IPS DF 4.7 (cell line): ENCODE measurements around the gene TINAG.

Experiments
- DNase-seq: peaks from one replicate; pipeline ENCODE4 v3.0.0-alpha.2; 2013; ENCODE audit warnings: low spot score; ENCODE audit errors: extremely low read depth

Gene TINAG

GRCh38 chr6:54308289-54308985 is at the start of gene TINAG:
TSS of gene TINAG (plus strand) at chr6:54308441. CDS start at chr6:54308551, 110 bp downstream.
- no peak for DNase-seq

GRCh38 chr6:54260025-54260424 is 48.2 kb upstream of the TINAG start:
- DNase-seq: no peak

- DNase-seq: no peak
Measured at GRCh38 chr6:54262499-54262898, 45.7 kb upstream of the TINAG start.

- no peak for DNase-seq
Measured at GRCh38 chr6:54262971-54263370, 45.3 kb upstream of the TINAG start.

GRCh38 chr6:54264581-54265272 is 43.5 kb upstream of the TINAG start:
- no peak for DNase-seq

- no peak for DNase-seq
Measured at GRCh38 chr6:54266400-54266923, 41.8 kb upstream of the TINAG start.

- no peak for DNase-seq
Measured at GRCh38 chr6:54267798-54268197, 40.4 kb upstream of the TINAG start.

GRCh38 chr6:54273214-54273820 is 34.9 kb upstream of the TINAG start:
- DNase-seq: no peak

GRCh38 chr6:54274383-54274782 is 33.9 kb upstream of the TINAG start:
- DNase-seq: no peak

GRCh38 chr6:54282186-54282585 is 26.1 kb upstream of the TINAG start:
- no peak for DNase-seq

GRCh38 chr6:54284161-54284860 is 23.9 kb upstream of the TINAG start:
- no peak for DNase-seq

GRCh38 chr6:54285595-54285994 is 22.6 kb upstream of the TINAG start:
- no peak for DNase-seq

- no peak for DNase-seq
Measured at GRCh38 chr6:54286141-54286540, 22.1 kb upstream of the TINAG start.

GRCh38 chr6:54288474-54288873 is 19.8 kb upstream of the TINAG start:
- DNase-seq: no peak

GRCh38 chr6:54289426-54289825 is 18.8 kb upstream of the TINAG start:
- DNase-seq: no peak

GRCh38 chr6:54291146-54291545 is 17.1 kb upstream of the TINAG start:
- no peak for DNase-seq

- no peak for DNase-seq
Measured at GRCh38 chr6:54291738-54292137, 16.5 kb upstream of the TINAG start.

- no peak for DNase-seq
Measured at GRCh38 chr6:54294965-54295532, 13.2 kb upstream of the TINAG start.

GRCh38 chr6:54299542-54300269 is 8.5 kb upstream of the TINAG start:
- DNase-seq: no peak

- DNase-seq: no peak
Measured at GRCh38 chr6:54301770-54302169, 6.5 kb upstream of the TINAG start.

GRCh38 chr6:54307439-54307910 is 766 bp upstream of the TINAG start:
- no peak for DNase-seq
